CD4-positive, alpha-beta T cell (primary cell): ENCODE data around the gene FITM2. TPM values are rescaled to one million over a fixed set of nuclear protein-coding genes. Genes with fewer than 3 reads are reported as not detected.
A peak's percentile ranks its signal among the peaks of the same experiment; 100 is the strongest.

ENCODE experiments used
- ATAC-seq: fragments of 200-7000 bp; cut with Tn5 transposase; one replicate; pipeline ENCODE4 v1.10.0; 2022; ENCODE audit warnings: mild to moderate bottlenecking; ENCODE audit not compliant: poor library complexity
- CTCF ChIA-PET: fragments of 350-600 bp; sonication (Branson Sonifier 250); formaldehyde crosslinking; loops from one replicate; lab custom pipeline; 2021; ENCODE audit warnings: antibody characterized with exemption, inconsistent platforms; lab: Charles Lee
- POLR2A ChIA-PET: fragments of 350-600 bp; sonication (Branson Sonifier 250); formaldehyde crosslinking; loops from one replicate; lab custom pipeline; 2021; ENCODE audit warnings: antibody characterized with exemption, inconsistent platforms; lab: Charles Lee
- DNase-seq, 14 experiments: peaks; one replicate each; pipeline ENCODE4 v3.0.0-alpha.2; 2013 to 2020; ENCODE audit warnings: mixed read lengths in 2 of 14
- H3K27ac ChIP-seq, 2 donors: one replicate each; pipeline versions ENCODE4 v1.5.1 to v1.7.0; 2013; ENCODE audit warnings: low read length in 2 of 2, low read depth in 1 of 2, mild to moderate bottlenecking in 1 of 2
- H3K27me3 ChIP-seq, 2 experiments: 1 replicate in 1 of 2; 2 replicates in 1 of 2; pipeline versions ENCODE4 v1.6.1 to v1.7.0; 2013; ENCODE audit warnings: low read length in 2 of 2, control low read depth in 1 of 2, mild to moderate bottlenecking in 1 of 2, moderate library complexity in 1 of 2; ENCODE audit not compliant: insufficient read depth in 2 of 2, control insufficient read depth in 1 of 2
- H3K36me3 ChIP-seq: one replicate; pipeline ENCODE4 v1.6.1; 2013; ENCODE audit warnings: low read length, control low read depth; ENCODE audit not compliant: insufficient read depth
- H3K4me1 ChIP-seq: one replicate; pipeline ENCODE4 v1.6.1; 2013; ENCODE audit warnings: low read length, control low read depth; ENCODE audit not compliant: insufficient read depth
- H3K4me3 ChIP-seq: one replicate; pipeline ENCODE4 v1.5.1; 2013; ENCODE audit warnings: mild to moderate bottlenecking, low read length, moderate library complexity
- H3K9me3 ChIP-seq, 2 experiments: 1 replicate in 1 of 2; 2 replicates in 1 of 2; pipeline versions ENCODE4 v1.6.1 to v1.7.0; 2013; ENCODE audit warnings: low read length in 2 of 2, mild to moderate bottlenecking in 2 of 2, control low read depth in 1 of 2, moderate library complexity in 1 of 2; ENCODE audit not compliant: control insufficient read depth in 1 of 2, insufficient read depth in 1 of 2
- H3K27ac Mint-ChIP-seq: one replicate; pipeline ENCODE4 v1.8.0; 2020; ENCODE audit warnings: mixed read lengths
- H3K27me3 Mint-ChIP-seq: one replicate; pipeline ENCODE4 v1.8.0; 2021; ENCODE audit warnings: mixed read lengths
- H3K36me3 Mint-ChIP-seq: one replicate; pipeline ENCODE4 v1.8.0; 2021; ENCODE audit warnings: low read depth, mixed read lengths
- H3K4me1 Mint-ChIP-seq: one replicate; pipeline ENCODE4 v1.8.0; 2021; ENCODE audit warnings: low read depth, mixed read lengths
- H3K4me3 Mint-ChIP-seq: one replicate; pipeline ENCODE4 v1.8.0; 2020; ENCODE audit warnings: mild to moderate bottlenecking, mixed read lengths
- H3K9me3 Mint-ChIP-seq: one replicate; pipeline ENCODE4 v1.8.0; 2020; ENCODE audit warnings: mixed read lengths
- intact Hi-C, 2 experiments: fragments of 100-400 bp; cut with DNase I in 1 of 2; cut with micrococcal nuclease in 1 of 2; formaldehyde crosslinking; loops; one replicate each; pipeline versions ENCODE4 v1.15.1 to v1.9.0; 2023 to 2025; cut with DNase I, micrococcal nuclease
- total RNA-seq, 174 experiments: library from RNA in 2 of 174; stranded (reverse) in 2 of 174; gene quantifications; one replicate each; pipeline ENCODE4 v1.2.3 and lab custom pipeline; 2021 to 2026
- TF ChIP-seq, protein P1 (sequence below): fragments of 200-600 bp; IDR thresholded peaks from one replicate; pipeline ENCODE4 v1.8.0; 2022; ENCODE audit warnings: antibody characterized with exemption, mild to moderate bottlenecking

FITM2 gene
- total RNA-seq, 2 experiments from 2014 or later: 3.2 to 3.4 TPM

DNA sequence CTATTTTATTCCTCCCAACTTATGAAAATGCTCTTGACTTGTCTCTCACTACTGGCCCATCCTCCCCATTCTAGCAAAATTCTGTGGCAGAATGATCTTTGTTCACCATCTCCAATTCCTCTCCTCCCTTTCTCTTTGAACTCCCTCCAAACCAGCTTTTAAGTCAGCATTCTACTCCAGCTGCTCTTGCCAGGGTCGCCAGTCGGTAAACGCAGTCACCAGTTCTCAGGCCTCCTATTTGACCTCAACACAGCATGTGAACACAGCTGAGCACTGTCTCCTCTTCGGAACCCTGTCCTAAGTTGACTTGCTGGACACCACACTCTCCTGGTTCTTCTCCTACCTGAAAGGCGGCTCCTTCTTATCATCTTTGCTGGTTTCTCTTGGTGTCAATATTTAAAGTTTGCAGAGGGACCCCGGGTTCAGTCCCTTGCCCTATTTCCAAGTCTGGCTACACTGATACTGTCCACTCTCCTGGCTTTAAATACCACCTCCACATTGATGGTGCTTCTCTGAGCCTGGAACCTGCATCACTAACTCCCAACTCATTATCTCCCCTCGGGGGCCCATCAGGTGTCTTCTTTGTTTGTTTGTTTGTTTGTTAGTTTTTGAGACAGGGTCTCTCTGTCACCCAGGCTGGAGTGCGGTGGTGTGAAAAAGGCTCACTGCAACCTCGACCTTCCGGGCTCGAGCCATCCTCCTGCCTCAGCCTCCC is 36.5 kb downstream of the FITM2 start:
- peaks cover under 1% of the 10 kb centered on the region for H3K36me3 Mint-ChIP-seq
- ATAC-seq (no peak), DNase-seq (no peak)
- H3K9me3 ChIP-seq: no peaks in the 10 kb centered on the region
- H3K27ac ChIP-seq: no peak overlapping the region
- no peaks in the 10 kb centered on the region for H3K4me1 Mint-ChIP-seq
- H3K27ac Mint-ChIP-seq: no peak overlapping the region
- ChIA-PET POLR2A (no interaction called here), CTCF (no interaction called here)
- no peaks in the 10 kb centered on the region for H3K27me3 ChIP-seq
- TF ChIP-seq, protein P1, sequence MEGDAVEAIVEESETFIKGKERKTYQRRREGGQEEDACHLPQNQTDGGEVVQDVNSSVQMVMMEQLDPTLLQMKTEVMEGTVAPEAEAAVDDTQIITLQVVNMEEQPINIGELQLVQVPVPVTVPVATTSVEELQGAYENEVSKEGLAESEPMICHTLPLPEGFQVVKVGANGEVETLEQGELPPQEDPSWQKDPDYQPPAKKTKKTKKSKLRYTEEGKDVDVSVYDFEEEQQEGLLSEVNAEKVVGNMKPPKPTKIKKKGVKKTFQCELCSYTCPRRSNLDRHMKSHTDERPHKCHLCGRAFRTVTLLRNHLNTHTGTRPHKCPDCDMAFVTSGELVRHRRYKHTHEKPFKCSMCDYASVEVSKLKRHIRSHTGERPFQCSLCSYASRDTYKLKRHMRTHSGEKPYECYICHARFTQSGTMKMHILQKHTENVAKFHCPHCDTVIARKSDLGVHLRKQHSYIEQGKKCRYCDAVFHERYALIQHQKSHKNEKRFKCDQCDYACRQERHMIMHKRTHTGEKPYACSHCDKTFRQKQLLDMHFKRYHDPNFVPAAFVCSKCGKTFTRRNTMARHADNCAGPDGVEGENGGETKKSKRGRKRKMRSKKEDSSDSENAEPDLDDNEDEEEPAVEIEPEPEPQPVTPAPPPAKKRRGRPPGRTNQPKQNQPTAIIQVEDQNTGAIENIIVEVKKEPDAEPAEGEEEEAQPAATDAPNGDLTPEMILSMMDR: no peak
- H3K4me3 Mint-ChIP-seq: no peak overlapping the region
- no peaks in the 10 kb centered on the region for H3K27me3 Mint-ChIP-seq
- intact Hi-C loops: no loop called here
- H3K4me3 ChIP-seq: no peak overlapping the region
- peaks cover 3% of the 10 kb centered on the region for H3K4me1 ChIP-seq
- no peaks in the 10 kb centered on the region for H3K36me3 ChIP-seq
- H3K9me3 Mint-ChIP-seq: no peaks in the 10 kb centered on the region

DNA sequence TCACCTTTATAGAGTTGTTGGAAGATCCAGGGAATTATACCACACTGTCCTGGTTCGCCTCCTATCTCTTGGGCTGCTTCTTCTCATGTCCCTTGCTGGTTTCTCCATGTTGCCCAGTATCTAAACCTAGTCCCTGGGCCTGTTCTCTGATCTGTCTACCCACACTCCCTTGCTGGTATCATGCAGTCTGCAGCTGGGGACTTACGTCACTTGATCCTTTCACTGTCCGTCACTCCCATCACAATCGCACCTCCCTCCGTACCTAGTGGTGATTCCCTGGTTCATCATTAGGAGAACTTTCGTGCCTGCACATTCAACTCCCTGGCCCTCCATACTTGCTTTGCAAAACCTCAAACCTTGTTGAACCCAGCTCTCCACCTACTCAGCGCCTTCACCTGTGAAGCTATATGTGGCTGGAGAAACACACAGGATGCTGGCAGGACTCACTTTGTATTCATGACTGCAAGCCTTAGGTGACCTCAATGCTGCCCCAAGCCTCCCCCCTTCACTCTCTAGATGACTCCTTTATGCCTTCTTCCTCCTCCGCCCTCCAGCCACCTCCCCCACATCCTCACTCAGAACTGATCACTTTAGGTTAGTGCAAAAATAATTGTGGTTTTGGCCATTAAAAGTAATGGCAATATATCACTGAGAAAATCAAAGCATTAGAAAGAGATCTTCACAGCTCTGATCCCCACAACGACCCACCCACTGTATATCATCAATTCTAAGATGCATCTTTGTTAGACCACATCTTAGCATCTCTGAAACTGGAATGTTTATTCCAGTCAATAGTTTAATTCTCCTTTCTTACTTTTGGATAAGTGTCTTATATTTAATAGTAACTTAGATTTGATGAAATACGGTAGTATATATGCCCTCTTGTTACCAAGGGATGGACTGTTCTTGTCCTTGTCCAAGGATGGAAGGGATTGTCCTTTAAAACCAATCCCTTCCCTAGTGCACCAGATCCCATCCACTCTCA is 37.5 kb downstream of the FITM2 start:
- CTCF ChIA-PET: no interaction called here
- Histone ChIP-seq H3K9me3 (no peaks in the 10 kb centered on the region), H3K4me3 (no peak overlapping the region), H3K36me3 (no peaks in the 10 kb centered on the region), H3K4me1 (peaks cover 3% of the 10 kb centered on the region), H3K27me3 (no peaks in the 10 kb centered on the region), H3K27ac (no peak overlapping the region)
- no peak overlapping the region for H3K4me3 Mint-ChIP-seq
- TF ChIP-seq, protein P1: no peak
- H3K27me3 Mint-ChIP-seq: no peaks in the 10 kb centered on the region
- H3K36me3 Mint-ChIP-seq: peaks cover 5% of the 10 kb centered on the region
- H3K4me1 Mint-ChIP-seq: no peaks in the 10 kb centered on the region
- H3K27ac Mint-ChIP-seq: no peak overlapping the region
- no peaks in the 10 kb centered on the region for H3K9me3 Mint-ChIP-seq
- ATAC-seq (no peak), DNase-seq (no peak)
- intact Hi-C loops: no loop called here
- POLR2A ChIA-PET: no interaction called here

DNA sequence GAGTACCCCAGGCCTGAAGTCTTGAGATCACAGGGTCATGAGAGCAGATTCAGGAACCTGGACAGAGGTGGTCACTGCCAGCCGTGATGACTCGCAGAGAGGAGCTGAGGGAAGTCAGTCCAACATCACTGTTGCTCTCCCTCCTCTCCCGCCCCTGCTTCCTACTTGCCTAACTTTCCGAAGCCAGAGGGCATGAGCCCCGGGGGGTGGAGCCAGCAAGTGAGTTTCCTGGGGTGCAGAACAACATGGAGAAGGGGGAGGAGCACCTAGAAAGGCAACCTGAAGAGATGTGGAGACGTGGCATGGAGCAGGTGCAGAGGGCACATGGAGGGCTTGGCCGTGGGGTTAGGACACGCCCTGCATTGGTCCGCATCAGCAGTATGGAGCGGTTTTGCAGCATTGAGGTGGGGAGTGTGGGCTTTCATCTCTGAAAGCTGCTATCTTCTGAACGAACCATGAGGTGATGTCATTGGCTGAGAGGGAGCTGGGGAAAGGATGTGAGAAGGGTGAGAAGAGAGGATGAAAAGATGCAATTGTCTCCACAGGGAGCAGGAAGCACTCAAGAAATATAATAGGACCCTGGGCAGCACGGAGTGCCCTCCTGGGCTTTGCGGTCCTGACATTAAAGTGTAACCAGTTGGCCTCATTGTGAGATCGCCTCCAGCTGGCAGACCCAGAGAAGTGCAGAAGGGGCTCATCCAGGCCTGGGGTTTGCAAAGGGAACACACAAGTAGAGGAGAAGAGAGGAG is 38.9 kb downstream of the FITM2 start:
- Histone ChIP-seq H3K4me3 (no peak overlapping the region), H3K27me3 (no peaks in the 10 kb centered on the region), H3K4me1 (peaks cover 3% of the 10 kb centered on the region), H3K36me3 (no peaks in the 10 kb centered on the region), H3K9me3 (no peaks in the 10 kb centered on the region), H3K27ac (no peak overlapping the region)
- no peak for ATAC-seq
- TF ChIP-seq, protein P1: peak; percentile 11
- Mint-ChIP-seq H3K4me1 (no peaks in the 10 kb centered on the region), H3K27me3 (no peaks in the 10 kb centered on the region), H3K27ac (no peak overlapping the region), H3K36me3 (peaks cover 5% of the 10 kb centered on the region), H3K4me3 (no peak overlapping the region), H3K9me3 (no peaks in the 10 kb centered on the region)
- DNase-seq: peak in 6 of 14 experiments; percentile 10 to 40 (median 24)
- intact Hi-C loops: loop anchor here in 1 of 2 experiments (1.0 kb wide), 1 partner anchor 55 kb away; no protein-coding TSS in a partner anchor
- POLR2A ChIA-PET: interaction anchor here (1.2 kb wide), 1 partner anchor 54 kb away, joined by 4 read pairs; no protein-coding TSS in a partner anchor
- CTCF ChIA-PET: interaction anchor here (1.3 kb wide), 1 partner anchor 56 kb away, joined by 10 read pairs; no protein-coding TSS in a partner anchor
